ENCODE data around the gene MPI.
A peak's percentile ranks its signal among the peaks of the same experiment; 100 is the strongest.
"Not testable (repeated sequence)": the region's sequence is repeated elsewhere in the genome, so short reads cannot be mapped to it uniquely, and the experiment has no call there.

MPI gene

GRCh38 chr15:74891469-74891868 is 1.6 kb downstream of the MPI start:
- no peak for DNase-seq (ENCODE audit: low read depth in 2 of 2)

GRCh38 chr15:74892313-74892712 is 2.5 kb downstream of the MPI start:
- DNase-seq (ENCODE audit: low read depth in 2 of 2): no peak

- no peak for DNase-seq (ENCODE audit: low read depth in 2 of 2)
Observed at GRCh38 chr15:74892931-74893330, 3.1 kb downstream of the MPI start.

- no peak for DNase-seq (ENCODE audit: low read depth in 2 of 2)
Observed at GRCh38 chr15:74893627-74894026, 3.8 kb downstream of the MPI start.

- not testable (repeated sequence) for DNase-seq (ENCODE audit: low read depth in 2 of 2)
Observed at GRCh38 chr15:74894383-74894782, 4.5 kb downstream of the MPI start.

- no peak for DNase-seq (ENCODE audit: low read depth in 2 of 2)
Observed at GRCh38 chr15:74895830-74896229, 6.0 kb downstream of the MPI start.

- DNase-seq (ENCODE audit: low read depth in 2 of 2): no peak
Observed at GRCh38 chr15:74896316-74896715, 6.5 kb downstream of the MPI start.

GRCh38 chr15:74897300-74897701 is 7.5 kb downstream of the MPI start:
- DNase-seq (ENCODE audit: low read depth in 2 of 2): no peak

- DNase-seq (ENCODE audit: low read depth in 2 of 2): peak in 1 of 2 donors; percentile 14
Observed at GRCh38 chr15:74901612-74902063, 11.8 kb downstream of the MPI start.

GRCh38 chr15:74902295-74903075 is 12.6 kb downstream of the MPI start:
- no peak for DNase-seq (ENCODE audit: low read depth in 2 of 2)

- DNase-seq (ENCODE audit: low read depth in 2 of 2): no peak
Observed at GRCh38 chr15:74903676-74904075, 13.8 kb downstream of the MPI start.

- no peak for DNase-seq (ENCODE audit: low read depth in 2 of 2)
Observed at GRCh38 chr15:74904190-74904805, 14.5 kb downstream of the MPI start.

- DNase-seq (ENCODE audit: low read depth in 2 of 2): peak in 1 of 2 donors; percentile 5
Observed at GRCh38 chr15:74906067-74906449, 16.2 kb downstream of the MPI start.

- peak; percentile 58 to 64 for DNase-seq (ENCODE audit: low read depth in 2 of 2)
Observed at GRCh38 chr15:74906450-74907162, 16.8 kb downstream of the MPI start, which contains the start of gene FAM219B. FAM219B (minus strand) TSS chr15:74906851; CDS start chr15:74906800, 51 bp downstream.

GRCh38 chr15:74907163-74907870 is 17.5 kb downstream of the MPI start:
- no peak for DNase-seq (ENCODE audit: low read depth in 2 of 2)

GRCh38 chr15:74908635-74909034 is 18.8 kb downstream of the MPI start:
- DNase-seq (ENCODE audit: low read depth in 2 of 2): no peak

- DNase-seq (ENCODE audit: low read depth in 2 of 2): no peak
Observed at GRCh38 chr15:74913041-74913440, 23.2 kb downstream of the MPI start.

GRCh38 chr15:74913799-74914198 is 24.0 kb downstream of the MPI start:
- not testable (repeated sequence) for DNase-seq (ENCODE audit: low read depth in 2 of 2)

GRCh38 chr15:74917676-74918075 is 27.8 kb downstream of the MPI start:
- DNase-seq (ENCODE audit: low read depth in 2 of 2): no peak

- no peak for DNase-seq (ENCODE audit: low read depth in 2 of 2)
Observed at GRCh38 chr15:74920456-74920855, 30.6 kb downstream of the MPI start.

GRCh38 chr15:74924525-74924924 is 34.7 kb downstream of the MPI start:
- DNase-seq (ENCODE audit: low read depth in 2 of 2): no peak

GRCh38 chr15:74928771-74929198 is 38.9 kb downstream of the MPI start:
- no peak for DNase-seq (ENCODE audit: low read depth in 2 of 2)

All from activated CD8-positive, alpha-beta memory T cell treated with anti-CD3 and anti-CD28 coated beads for 4 hours (primary cell).